Peyer's patch (tissue), 4 donors: ENCODE results near the gene PCBD1. TPM values are rescaled to one million over a fixed set of nuclear protein-coding genes. Genes with fewer than 3 reads are reported as not detected.

Experiments used
- DNase-seq, 3 donors: peaks; one replicate each; pipeline ENCODE4 v3.0.0-alpha.2; 2017 to 2019
- H3K27ac ChIP-seq, 4 donors: fragments of 200-600 bp; sonication (generic); one replicate each; pipeline ENCODE4 v1.5.1; 2016 to 2019
- H3K27me3 ChIP-seq, 2 donors: fragments of 200-600 bp; sonication (generic); one replicate each; pipeline ENCODE4 v1.5.1; 2019
- H3K36me3 ChIP-seq, 3 donors: fragments of 200-600 bp; sonication (generic); one replicate each; pipeline ENCODE4 v1.5.1; 2016 to 2019
- H3K4me1 ChIP-seq, 4 donors: fragments of 200-600 bp; sonication (generic); one replicate each; pipeline ENCODE4 v1.5.1; 2016 to 2019
- H3K4me3 ChIP-seq, 4 donors: fragments of 200-600 bp; sonication (generic); 1 replicate in 3 of 4; 2 replicates in 1 of 4; pipeline ENCODE4 v1.5.1; 2016 to 2019; ENCODE audit warnings: mild to moderate bottlenecking in 1 of 4
- H3K9me3 ChIP-seq, 4 donors: fragments of 200-600 bp; sonication (generic); one replicate each; pipeline ENCODE4 v1.5.1; 2016 to 2019; ENCODE audit warnings: mild to moderate bottlenecking in 1 of 4
- POLR2A ChIP-seq, 2 donors: fragments of 450-650 bp; IDR thresholded peaks; one replicate each; pipeline ENCODE4 v1.5.1; 2017; ENCODE audit warnings: antibody characterized with exemption in 2 of 2, mild to moderate bottlenecking in 2 of 2, moderate library complexity in 2 of 2
- total RNA-seq, 4 donors: library from RNA; depleted of rRNA; stranded (reverse); fragments of >200 nt; gene quantifications; one replicate each; pipeline ENCODE4 v1.1.0, GENCODE V29; 2016
- TF ChIP-seq, protein P1 (sequence below), 6 experiments: fragments of 450-650 bp in 4 of 6; fragments of 200-600 bp in 2 of 6; sonication (generic) in 1 of 6; IDR thresholded peaks; one replicate each; pipeline ENCODE4 v1.5.1; 2017 to 2019; ENCODE audit warnings: antibody characterized with exemption in 6 of 6, mild to moderate bottlenecking in 3 of 6, moderate library complexity in 1 of 6

PCBD1 gene
- total RNA-seq, 4 donors from 2014 or later = 38.8 to 63.5 (median 55.9) TPM

DNA sequence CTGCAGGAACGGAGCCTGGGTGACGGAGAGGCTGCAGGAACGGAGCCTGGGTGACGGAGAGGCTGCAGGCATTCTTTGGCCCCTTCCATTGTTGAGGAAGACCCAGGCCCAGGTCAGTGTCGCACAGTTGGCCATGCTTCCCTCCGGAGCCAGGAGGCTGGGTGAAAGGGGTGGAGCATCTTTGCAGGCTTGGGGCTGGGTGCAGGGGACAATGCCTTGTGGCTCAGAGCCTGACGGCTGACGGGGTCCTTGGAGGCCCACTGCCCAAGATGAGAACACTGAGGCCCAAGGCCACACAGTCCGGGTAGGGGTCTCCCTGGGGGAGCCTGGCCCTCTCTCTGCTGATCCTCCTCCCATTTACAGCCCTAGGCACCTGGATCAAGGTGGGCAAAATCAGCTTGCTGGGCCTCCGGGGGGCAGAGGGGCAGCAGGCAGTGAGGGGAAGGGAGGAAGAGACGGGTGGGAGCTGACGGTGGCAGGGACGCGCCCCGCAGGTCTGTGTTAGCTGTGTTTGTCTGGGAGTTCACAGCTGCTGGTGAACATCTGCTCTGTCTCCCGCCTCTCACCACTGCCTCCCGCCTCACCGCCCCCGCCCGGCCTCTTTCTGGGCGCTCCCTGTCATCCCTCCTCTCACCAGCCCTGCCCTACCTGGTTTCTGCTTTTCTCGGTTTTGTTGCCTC lies 30.6 kb upstream of the PCBD1 start:
- DNase-seq = peak in 1 of 3 donors; percentile 61

DNA sequence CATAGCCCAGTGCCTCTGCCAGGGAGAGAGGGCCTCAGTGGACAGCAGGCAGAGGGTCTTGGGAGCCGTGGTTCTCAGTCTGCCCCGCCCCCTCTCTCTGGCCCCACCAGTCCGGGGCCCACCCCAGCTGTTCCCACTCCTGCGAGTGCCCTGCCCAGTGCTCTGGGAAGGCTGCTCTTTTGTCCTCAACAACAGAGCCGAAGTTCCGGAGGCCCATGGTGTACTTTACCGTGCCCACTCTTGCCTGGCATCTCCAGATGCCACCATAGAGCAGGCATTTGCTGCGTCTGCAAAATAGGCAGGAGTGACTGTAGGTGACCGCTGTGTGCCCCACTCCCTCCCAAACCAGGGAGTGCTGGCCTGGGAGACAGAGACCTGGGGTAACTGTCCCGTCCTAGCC lies 29.3 kb upstream of the PCBD1 start:
- no peak for DNase-seq
- Histone ChIP-seq H3K27ac (no peak overlapping the region), H3K4me3 (no peak overlapping the region), H3K4me1 (no peaks in the 10 kb centered on the region), H3K36me3 (no peaks in the 10 kb centered on the region), H3K9me3 (no peaks in the 10 kb centered on the region), H3K27me3 (no peaks in the 10 kb centered on the region)
- TF ChIP-seq, protein P1, sequence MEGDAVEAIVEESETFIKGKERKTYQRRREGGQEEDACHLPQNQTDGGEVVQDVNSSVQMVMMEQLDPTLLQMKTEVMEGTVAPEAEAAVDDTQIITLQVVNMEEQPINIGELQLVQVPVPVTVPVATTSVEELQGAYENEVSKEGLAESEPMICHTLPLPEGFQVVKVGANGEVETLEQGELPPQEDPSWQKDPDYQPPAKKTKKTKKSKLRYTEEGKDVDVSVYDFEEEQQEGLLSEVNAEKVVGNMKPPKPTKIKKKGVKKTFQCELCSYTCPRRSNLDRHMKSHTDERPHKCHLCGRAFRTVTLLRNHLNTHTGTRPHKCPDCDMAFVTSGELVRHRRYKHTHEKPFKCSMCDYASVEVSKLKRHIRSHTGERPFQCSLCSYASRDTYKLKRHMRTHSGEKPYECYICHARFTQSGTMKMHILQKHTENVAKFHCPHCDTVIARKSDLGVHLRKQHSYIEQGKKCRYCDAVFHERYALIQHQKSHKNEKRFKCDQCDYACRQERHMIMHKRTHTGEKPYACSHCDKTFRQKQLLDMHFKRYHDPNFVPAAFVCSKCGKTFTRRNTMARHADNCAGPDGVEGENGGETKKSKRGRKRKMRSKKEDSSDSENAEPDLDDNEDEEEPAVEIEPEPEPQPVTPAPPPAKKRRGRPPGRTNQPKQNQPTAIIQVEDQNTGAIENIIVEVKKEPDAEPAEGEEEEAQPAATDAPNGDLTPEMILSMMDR (IDR thresholded peaks at IDR 0.05) = no peak
- no peak for TF ChIP-seq POLR2A (IDR thresholded peaks at IDR 0.05)

More for the DNA sequence above, 30.6 kb upstream of the PCBD1 start:
- no peaks in the 10 kb centered on the region for H3K9me3 ChIP-seq
- no peak overlapping the region for H3K4me3 ChIP-seq
- no peak overlapping the region for H3K27ac ChIP-seq
- no peaks in the 10 kb centered on the region for H3K36me3 ChIP-seq
- TF ChIP-seq POLR2A (IDR thresholded peaks at IDR 0.05) = no peak
- TF ChIP-seq, protein P1 (IDR thresholded peaks at IDR 0.05) = no peak
- H3K4me1 ChIP-seq = no peaks in the 10 kb centered on the region
- H3K27me3 ChIP-seq = no peaks in the 10 kb centered on the region

DNA sequence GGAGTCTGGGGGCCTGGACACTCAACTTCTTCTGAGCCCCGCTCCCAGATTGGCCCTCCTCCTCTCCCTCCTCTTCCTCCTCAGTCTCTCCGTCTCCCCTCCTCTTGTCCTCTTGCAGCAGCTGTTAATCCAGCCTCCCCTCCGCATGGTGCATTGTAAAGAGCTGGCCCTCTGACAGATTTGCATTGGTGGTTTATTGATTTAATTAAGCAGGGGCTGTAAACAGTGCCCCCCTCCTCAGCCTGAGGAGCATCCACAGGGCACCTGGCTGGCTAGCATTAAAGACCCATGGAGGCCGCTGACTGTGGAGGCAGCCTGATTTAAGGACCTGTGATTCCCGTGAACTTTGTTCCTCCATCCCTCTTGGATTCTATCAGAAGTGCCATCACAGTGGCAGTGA lies 28.9 kb upstream of the PCBD1 start:
- Histone ChIP-seq H3K4me1 (no peaks in the 10 kb centered on the region), H3K27me3 (no peaks in the 10 kb centered on the region), H3K4me3 (no peak overlapping the region), H3K9me3 (no peaks in the 10 kb centered on the region), H3K27ac (no peak overlapping the region), H3K36me3 (no peaks in the 10 kb centered on the region)
- TF ChIP-seq, protein P1 (IDR thresholded peaks at IDR 0.05) = no peak
- no peak for TF ChIP-seq POLR2A (IDR thresholded peaks at IDR 0.05)
- no peak for DNase-seq

DNA sequence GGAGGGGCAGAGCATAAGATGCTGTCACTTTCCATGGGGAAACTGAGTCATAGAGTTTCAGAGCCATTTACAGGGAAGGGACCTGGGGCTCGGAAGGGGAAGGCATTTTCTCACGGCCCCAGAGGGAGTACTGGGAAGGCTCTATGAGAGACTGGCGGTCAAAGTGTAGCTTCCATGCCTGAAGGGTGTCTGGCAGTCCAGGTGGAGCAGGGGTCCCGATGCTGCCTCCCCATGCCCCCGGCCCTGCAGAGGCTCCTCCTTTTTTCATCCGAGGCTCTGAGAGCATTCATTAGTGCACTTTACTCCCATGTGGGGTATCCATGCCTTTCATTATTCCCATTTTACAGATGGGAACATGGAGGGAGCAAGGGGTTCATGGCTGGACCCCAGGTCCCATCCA lies 27.9 kb upstream of the PCBD1 start:
- H3K9me3 ChIP-seq = no peaks in the 10 kb centered on the region
- no peak overlapping the region for H3K27ac ChIP-seq
- no peak overlapping the region for H3K4me3 ChIP-seq
- no peaks in the 10 kb centered on the region for H3K36me3 ChIP-seq
- no peak for DNase-seq
- TF ChIP-seq, protein P1 (IDR thresholded peaks at IDR 0.05) = no peak
- TF ChIP-seq POLR2A (IDR thresholded peaks at IDR 0.05) = no peak
- H3K4me1 ChIP-seq = no peaks in the 10 kb centered on the region
- H3K27me3 ChIP-seq = no peaks in the 10 kb centered on the region

DNA sequence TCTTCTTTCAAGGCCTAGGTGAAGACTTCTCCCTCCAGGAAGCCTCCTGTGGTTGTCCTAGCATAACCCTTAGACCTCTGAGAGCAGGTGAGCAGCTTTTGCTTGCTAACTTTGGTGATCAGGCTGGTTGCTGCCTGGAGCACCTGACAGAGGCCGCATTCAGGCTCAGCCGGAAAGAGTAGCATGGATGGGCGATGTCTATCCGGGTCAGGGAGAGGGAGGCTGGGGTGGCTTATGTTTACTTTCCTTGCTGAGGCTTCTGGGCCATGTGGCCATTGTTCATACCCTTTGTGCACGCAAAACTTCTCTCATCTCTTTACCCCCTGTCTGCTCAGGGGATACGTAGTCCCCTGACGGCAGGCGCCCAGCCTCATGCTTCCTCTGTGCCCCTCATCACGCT lies 27.4 kb upstream of the PCBD1 start:
- Histone ChIP-seq H3K4me1 (no peaks in the 10 kb centered on the region), H3K27me3 (no peaks in the 10 kb centered on the region), H3K9me3 (no peaks in the 10 kb centered on the region), H3K4me3 (no peak overlapping the region), H3K36me3 (no peaks in the 10 kb centered on the region), H3K27ac (no peak overlapping the region)
- TF ChIP-seq, protein P1 (IDR thresholded peaks at IDR 0.05) = no peak
- TF ChIP-seq POLR2A (IDR thresholded peaks at IDR 0.05) = no peak
- peak in 1 of 3 donors; percentile 13 for DNase-seq
